GM19463 (cell line): ENCODE results near the gene SCN2A.
A peak's percentile ranks its signal among the peaks of the same experiment; 100 is the strongest.
"Not testable (repeated sequence)": the region's sequence is repeated elsewhere in the genome, so short reads cannot be mapped to it uniquely, and the experiment has no call there.

Experiments
- ATAC-seq: cut with Tn5 transposase; IDR thresholded peaks from one replicate; pipeline ENCODE4 v1.9.1; 2021; ENCODE audit warnings: mild to moderate bottlenecking, moderate library complexity; ENCODE audit not compliant: unreplicated experiment

Gene SCN2A

GRCh38 chr2:165312999-165313398 is 73.8 kb downstream of the SCN2A start:
- no peak for ATAC-seq

- ATAC-seq, result no peak
These were observed 74.3 kb downstream of the SCN2A start for GRCh38 chr2:165313509-165313908.

GRCh38 chr2:165328272-165328671 is 89.1 kb downstream of the SCN2A start:
- no peak for ATAC-seq

GRCh38 chr2:165344276-165344675 is 105.1 kb downstream of the SCN2A start:
- ATAC-seq, result not testable (repeated sequence)

GRCh38 chr2:165348441-165348840 is 109.2 kb downstream of the SCN2A start:
- ATAC-seq, result no peak

- ATAC-seq, result no peak
These were observed 110.0 kb downstream of the SCN2A start for GRCh38 chr2:165349181-165349580.

- ATAC-seq, result peak; percentile 99
These were observed 118.5 kb downstream of the SCN2A start for GRCh38 chr2:165357758-165358157.

GRCh38 chr2:165361514-165361913 is 122.3 kb downstream of the SCN2A start:
- no peak for ATAC-seq

GRCh38 chr2:165369131-165369897 is 130.1 kb downstream of the SCN2A start:
- ATAC-seq, result no peak

- ATAC-seq, result no peak
These were observed 130.7 kb downstream of the SCN2A start for GRCh38 chr2:165369898-165370296.

GRCh38 chr2:165371356-165371755 is 132.1 kb downstream of the SCN2A start:
- ATAC-seq, result no peak

GRCh38 chr2:165373278-165374010 is 134.2 kb downstream of the SCN2A start:
- no peak for ATAC-seq

GRCh38 chr2:165376571-165376975 is 137.4 kb downstream of the SCN2A start:
- no peak for ATAC-seq

GRCh38 chr2:165382362-165382761 is 143.1 kb downstream of the SCN2A start:
- ATAC-seq, result no peak

- ATAC-seq, result no peak
These were observed 151.7 kb downstream of the SCN2A start for GRCh38 chr2:165390875-165391274.

- no peak for ATAC-seq
These were observed 152.6 kb downstream of the SCN2A start for GRCh38 chr2:165391791-165392190.

- not testable (repeated sequence) for ATAC-seq
These were observed 159.4 kb downstream of the SCN2A start for GRCh38 chr2:165398603-165399002.

- peak; percentile 64 for ATAC-seq
These were observed 162.2 kb downstream of the SCN2A start for GRCh38 chr2:165401285-165401852.

- no peak for ATAC-seq
These were observed 162.9 kb downstream of the SCN2A start for GRCh38 chr2:165402162-165402561.

- no peak for ATAC-seq
These were observed 167.0 kb downstream of the SCN2A start for GRCh38 chr2:165406173-165406572.

GRCh38 chr2:165407466-165407865 is 168.3 kb downstream of the SCN2A start:
- ATAC-seq, result no peak

- ATAC-seq, result no peak
These were observed 169.0 kb downstream of the SCN2A start for GRCh38 chr2:165408186-165408585.
